GM12878 (cell line): ENCODE results near the gene GLI2. TPM values are rescaled to one million over a fixed set of nuclear protein-coding genes. Genes with fewer than 3 reads are reported as not detected.

Source experiments
- ATAC-seq: fragments of 200-7000 bp; cut with Tn5 transposase; 3 replicates; pipeline ENCODE4 v1.9.1; 2020; ENCODE audit warnings: mild to moderate bottlenecking, moderate library complexity
- BruUV-seq: library from RNA; stranded (reverse); fragments of 400-500 nt; replicated peaks from 2 replicates; lab custom pipeline; 2021; lab: Mats Ljungman, UMichigan
- CTCF ChIA-PET: fragments of 300-600 bp; sonication (Branson Sonifier 250); formaldehyde crosslinking; extraction: SDS; loops from one replicate; lab custom pipeline; 2021; ENCODE audit warnings: inconsistent platforms; lab: Yijun Ruan, JAX
- POLR2A ChIA-PET: fragments of 350-600 bp; formaldehyde crosslinking; extraction: SDS; loops from one replicate; lab custom pipeline; 2021; ENCODE audit warnings: inconsistent platforms; lab: Charles Lee
- RAD21 ChIA-PET: fragments of 300-600 bp; sonication (Branson Sonifier 250); formaldehyde crosslinking; loops from one replicate; lab custom pipeline; 2023; ENCODE audit warnings: antibody characterized with exemption; ENCODE audit not compliant: unreplicated experiment; lab: Charles Lee
- SMC1A ChIA-PET: fragments of 300-600 bp; sonication (Branson Sonifier 250); formaldehyde crosslinking; loops from one replicate; lab custom pipeline; 2023; ENCODE audit not compliant: unreplicated experiment, uncharacterized antibody; lab: Charles Lee
- DNase-seq: peaks from one replicate; pipeline ENCODE4 v3.0.0-alpha.2; 2011; ENCODE audit warnings: low read depth, low spot score
- FAIRE-seq: peaks from 3 replicates; lab custom pipeline; 2011; peaks lifted over from hg19 to GRCh38; lab: Jason Lieb, UNC
- H2AFZ ChIP-seq: 2 replicates; pipeline ENCODE4 v1.6.0; 2011; ENCODE audit warnings: low read depth, low read length, control low read depth; ENCODE audit not compliant: control insufficient read depth
- H3K27ac ChIP-seq: 2 replicates; pipeline ENCODE4 v1.5.1; 2011; ENCODE audit warnings: control low read depth; ENCODE audit not compliant: control insufficient read depth, insufficient read depth
- H3K27me3 ChIP-seq, 2 experiments: replicated peaks in 1 of 2; 2 replicates each; pipeline versions ENCODE4 v1.6.0 to v1.6.1; 2011; ENCODE audit warnings: low read length in 1 of 2; ENCODE audit not compliant: control insufficient read depth in 2 of 2, insufficient read depth in 2 of 2
- H3K36me3 ChIP-seq, 2 experiments: 2 replicates each; pipeline ENCODE4 v1.5.1; 2011; ENCODE audit warnings: low read length in 1 of 2; ENCODE audit not compliant: control insufficient read depth in 2 of 2, insufficient read depth in 2 of 2
- H3K4me1 ChIP-seq: 2 replicates; pipeline ENCODE4 v1.6.1; 2011; ENCODE audit warnings: mild to moderate bottlenecking, low read length, moderate library complexity, mixed read lengths; ENCODE audit not compliant: control insufficient read depth, insufficient read depth
- H3K4me2 ChIP-seq: 2 replicates; pipeline ENCODE4 v1.6.0; 2011; ENCODE audit warnings: control low read depth; ENCODE audit not compliant: control insufficient read depth, insufficient read depth
- H3K4me3 ChIP-seq: fragments of 200-600 bp; sonication (generic); 2 replicates; pipeline ENCODE4 v1.5.1; 2016
- H3K79me2 ChIP-seq: 2 replicates; pipeline ENCODE4 v1.6.0; 2011; ENCODE audit warnings: low read length; ENCODE audit not compliant: control insufficient read depth, insufficient read depth
- H3K9ac ChIP-seq: 2 replicates; pipeline ENCODE4 v1.8.0; 2011; ENCODE audit warnings: low read length, control low read depth, mixed read lengths; ENCODE audit not compliant: control insufficient read depth, insufficient read depth
- H3K9me3 ChIP-seq: replicated peaks from 3 replicates; pipeline ENCODE4 v1.5.1; 2011; ENCODE audit warnings: mild to moderate bottlenecking, low read length; ENCODE audit not compliant: control insufficient read depth, insufficient read depth
- H4K20me1 ChIP-seq: 2 replicates; pipeline ENCODE4 v1.6.0; 2011; ENCODE audit not compliant: control insufficient read depth, insufficient read depth
- CUX1 ChIP-seq: IDR thresholded peaks from 2 replicates; pipeline ENCODE4 v1.6.1; 2012; ENCODE audit warnings: improper control_type of control experiment, low read depth, low read length; ENCODE audit not compliant: insufficient replicate concordance
- HSF1 ChIP-seq: fragments of 150-350 bp; IDR thresholded peaks from 2 replicates; pipeline ENCODE4 v1.6.1; 2014; ENCODE audit warnings: mild to moderate bottlenecking, low read depth, low read length
- IRF4 ChIP-seq: IDR thresholded peaks from 2 replicates; pipeline ENCODE4 v1.6.1; 2011; ENCODE audit warnings: low read depth, low read length
- NFYA ChIP-seq: IDR thresholded peaks from 2 replicates; pipeline ENCODE4 v1.6.1; 2011; ENCODE audit warnings: low read depth, mild to moderate bottlenecking, low read length, improper control_type of control experiment, borderline replicate concordance
- SIX5 ChIP-seq: IDR thresholded peaks from 2 replicates; pipeline ENCODE4 v1.6.1; 2011; ENCODE audit warnings: mild to moderate bottlenecking, low read depth, low read length, moderate library complexity; ENCODE audit not compliant: severe bottlenecking
- WGBS: methylation state at CpG from one replicate; pipeline ENCODE4 v1.1.6; 2016; ENCODE audit warnings: low lambda C conversion rate; ENCODE audit not compliant: insufficient replicate concordance, insufficient coverage; ENCODE audit errors: missing lambda C conversion rate; 5-methylcytosine and 5-hydroxymethylcytosine counted together
- in situ Hi-C: fragments of 300-500 bp; cut with MboI; formaldehyde crosslinking; loops from 9 replicates; pipeline ENCODE4 v1.14.3; 2018; ENCODE audit warnings: mixed read lengths
- intact Hi-C: fragments of 100-400 bp; cut with micrococcal nuclease; formaldehyde crosslinking; loops from one replicate; pipeline ENCODE4 v1.14.2; 2022; ENCODE audit not compliant: unreplicated experiment
- polyA plus RNA-seq, 11 experiments: library from polyadenylated mRNA; depleted of rRNA in 4 of 11; unstranded in 6 of 11; stranded (reverse) in 5 of 11; fragments of >200 nt; fragmentation: Nextera tagmentation in 4 of 11; fragmentation: Illumina TruSeq in 1 of 11; extraction: Ambion mirVana in 4 of 11; extraction: Trizol in 1 of 11; gene quantifications; 1 replicate in 1 of 11; 2 replicates in 10 of 11; pipeline versions ENCODE4 v1.2.1 to v1.2.3, GENCODE V29; 2011 to 2016; ENCODE audit warnings: inconsistent platforms in 2 of 11, missing spikeins in 2 of 11, low read depth in 1 of 11
- total RNA-seq, 4 experiments: library from RNA; depleted of rRNA in 3 of 4; stranded (reverse); fragments of >200 nt in 3 of 4; fragmentation: Illumina TruSeq in 1 of 4; extraction: Trizol in 1 of 4; gene quantifications; 2 replicates each; pipeline versions ENCODE4 v1.2.1 to v1.2.3, GENCODE V29; 2013 to 2021

GLI2 gene
- total and polyA plus RNA-seq, 10 of the 15 experiments (the other 5 are each of a cell fraction or from before 2014, with no cell fraction given) = 0.01 TPM; not detected in 9

- H3K4me1 ChIP-seq = no peaks in the 10 kb centered on the region
- ATAC-seq = no peak
- no peak overlapping the region for H3K9ac ChIP-seq
- RAD21 ChIA-PET = no interaction called here
- no peak for FAIRE-seq
- H4K20me1 ChIP-seq = no peaks in the 10 kb centered on the region
- in situ Hi-C loops (no loop called here), intact Hi-C loops (no loop called here)
- H2AFZ ChIP-seq = no peak overlapping the region
- SMC1A ChIA-PET = no interaction called here
- TF ChIP-seq IRF4 = no peak
- no peak for TF ChIP-seq NFYA
- TF ChIP-seq SIX5 = no peak
- no peak for TF ChIP-seq CUX1
- no peak for TF ChIP-seq HSF1
- H3K79me2 ChIP-seq = no peaks in the 10 kb centered on the region
- H3K27me3 ChIP-seq = peaks cover 0 to 4% of the 10 kb centered on the region in 2 experiments; a peak in 2 of 4 replicates
- CTCF ChIA-PET = no interaction called here
- no TSS peak for BruUV-seq
- no peak overlapping the region for H3K4me2 ChIP-seq
- H3K4me3 ChIP-seq = no peak overlapping the region
- no peaks in the 10 kb centered on the region for H3K36me3 ChIP-seq
- H3K9me3 ChIP-seq = no peaks in the 10 kb centered on the region
- 32% methylated on average over 14 of the region's 14 CpGs for WGBS
- DNase-seq = no peak
- H3K27ac ChIP-seq = no peak overlapping the region
- POLR2A ChIA-PET = no interaction called here
Measured at GRCh38 chr2:120766470-120767351, 31.0 kb downstream of the GLI2 start.
